ENCODE data around the gene TRPM3.

GRCh38 chr9:71072587-71072986, 48.8 kb downstream of the TRPM3 start:
- no peak for TF ChIP-seq USF2 (IDR thresholded peaks at IDR 0.05; ENCODE audit: low read length)
- TF ChIP-seq CTCF (IDR thresholded peaks at IDR 0.05; ENCODE audit: control extremely low read depth in 1 of 3, insufficient read depth in 1 of 3, low read depth in 1 of 3, low read length in 3 of 3) = no peak
- TF ChIP-seq SUZ12 (IDR thresholded peaks at IDR 0.05; ENCODE audit: low read length) = no peak
- no peak for TF ChIP-seq RNF2 (IDR thresholded peaks at IDR 0.05; ENCODE audit: borderline replicate concordance, low read depth, low read length, missing control alignments, poor library complexity, severe bottlenecking)
- TF ChIP-seq POLR2AphosphoS5 (IDR thresholded peaks at IDR 0.05; ENCODE audit: low read depth, low read length) = no peak
- no peak for TF ChIP-seq POLR2A (IDR thresholded peaks at IDR 0.05; ENCODE audit: control extremely low read depth in 1 of 2, low read depth in 2 of 2, low read length in 2 of 2)

Measured in H1 (cell line).